H1 (cell line): ENCODE data around the gene DNAI1. TPM values are rescaled to one million over a fixed set of nuclear protein-coding genes. Genes with fewer than 3 reads are reported as not detected.

ENCODE experiments used
- CTCF ChIA-PET: fragments of 300-600 bp; sonication (Branson Sonifier 250); formaldehyde crosslinking; loops from one replicate; lab custom pipeline; 2021; ENCODE audit not compliant: partially characterized antibody; lab: Charles Lee
- POLR2A ChIA-PET: fragments of 300-600 bp; sonication (Branson Sonifier 250); formaldehyde crosslinking; loops from one replicate; lab custom pipeline; 2021; ENCODE audit warnings: inconsistent platforms; ENCODE audit not compliant: partially characterized antibody; lab: Charles Lee
- DNase-seq, 2 experiments: peaks; one replicate each; pipeline versions ENCODE4 v3.0.0 to v3.0.0-alpha.2; 2010 to 2022; ENCODE audit warnings: low spot score in 2 of 2, low read depth in 1 of 2, mixed read lengths in 1 of 2
- FAIRE-seq: peaks from 2 replicates; lab custom pipeline; 2011; peaks lifted over from hg19 to GRCh38; lab: Jason Lieb, UNC
- H2AFZ ChIP-seq: 2 replicates; pipeline ENCODE4 v1.8.1; 2012; ENCODE audit warnings: low read length, inconsistent platforms
- H2AK5ac ChIP-seq: 2 replicates; pipeline ENCODE4 v1.6.1; 2013; ENCODE audit warnings: low read depth, low read length
- H2BK120ac ChIP-seq: replicated peaks from 2 replicates; pipeline ENCODE3; 2013; ENCODE audit warnings: low read depth, low read length, inconsistent platforms
- H2BK12ac ChIP-seq: 2 replicates; pipeline ENCODE4 v1.6.1; 2013; ENCODE audit warnings: low read depth, low read length
- H2BK15ac ChIP-seq: 2 replicates; pipeline ENCODE4 v1.6.1; 2013; ENCODE audit warnings: low read length
- H2BK20ac ChIP-seq: 2 replicates; pipeline ENCODE4 v1.6.1; 2013; ENCODE audit warnings: low read length
- H2BK5ac ChIP-seq: 2 replicates; pipeline ENCODE4 v1.6.1; 2013; ENCODE audit warnings: low read depth, low read length
- H3K14ac ChIP-seq: 2 replicates; pipeline ENCODE4 v1.6.1; 2013; ENCODE audit warnings: inconsistent platforms; ENCODE audit not compliant: insufficient read length
- H3K18ac ChIP-seq: 2 replicates; pipeline ENCODE4 v1.6.1; 2013; ENCODE audit warnings: low read length; ENCODE audit errors: extremely low read depth
- H3K23ac ChIP-seq: 2 replicates; pipeline ENCODE4 v1.6.1; 2013; ENCODE audit warnings: inconsistent platforms; ENCODE audit not compliant: insufficient read length
- H3K23me2 ChIP-seq: 2 replicates; pipeline ENCODE4 v1.6.1; 2013; ENCODE audit warnings: low read depth, low read length
- H3K27ac ChIP-seq: 2 replicates; pipeline ENCODE4 v1.6.1; 2011; ENCODE audit warnings: low read depth, low read length, inconsistent platforms
- H3K27me3 ChIP-seq, 4 experiments: replicated peaks in 1 of 4; 1 replicate in 1 of 4; 2 replicates in 3 of 4; pipeline versions ENCODE4 v1.6.1 to v1.8.1; 2011 to 2013; ENCODE audit warnings: low read length in 3 of 4, mild to moderate bottlenecking in 3 of 4, inconsistent platforms in 2 of 4, mixed read lengths in 2 of 4, moderate library complexity in 1 of 4; ENCODE audit not compliant: control insufficient read depth in 3 of 4, insufficient read depth in 3 of 4; ENCODE audit errors: extremely low read depth in 1 of 4
- H3K36me3 ChIP-seq, 4 experiments: 2 replicates each; pipeline versions ENCODE4 v1.6.1 to v1.8.1; 2011 to 2013; ENCODE audit warnings: mild to moderate bottlenecking in 4 of 4, low read length in 3 of 4, moderate library complexity in 2 of 4, control low read depth in 1 of 4, inconsistent platforms in 1 of 4; ENCODE audit not compliant: insufficient read depth in 4 of 4, control insufficient read depth in 2 of 4
- H3K4ac ChIP-seq: replicated peaks from 2 replicates; pipeline ENCODE3; 2013; ENCODE audit warnings: low read length, low read depth, mixed read lengths, inconsistent platforms; ENCODE audit not compliant: insufficient read length
- H3K4me1 ChIP-seq, 4 experiments: replicated peaks in 1 of 4; 1 replicate in 1 of 4; 2 replicates in 3 of 4; pipeline versions ENCODE4 v1.6.1 to v1.8.1; 2011 to 2013; ENCODE audit warnings: low read length in 3 of 4, inconsistent platforms in 2 of 4, mixed read lengths in 1 of 4; ENCODE audit not compliant: insufficient read depth in 4 of 4, control insufficient read depth in 3 of 4
- H3K4me2 ChIP-seq, 2 experiments: 2 replicates each; pipeline versions ENCODE4 v1.6.1 to v1.8.1; 2011 to 2013; ENCODE audit warnings: low read depth in 2 of 2, low read length in 2 of 2, control low read depth in 1 of 2, inconsistent platforms in 1 of 2, mild to moderate bottlenecking in 1 of 2; ENCODE audit not compliant: insufficient read depth in 1 of 2
- H3K4me3 ChIP-seq, 4 experiments: fragments of 200-600, 300-600 bp in 1 of 4; sonication (generic), shearing (Covaris generic), sonication (Bioruptor Twin) in 1 of 4; 2 replicates each; pipeline versions ENCODE4 v1.5.1 to v1.8.1; 2011 to 2016; ENCODE audit warnings: low read length in 4 of 4, low read depth in 3 of 4, control low read depth in 2 of 4, inconsistent platforms in 2 of 4, mild to moderate bottlenecking in 2 of 4, mixed read lengths in 1 of 4, moderate library complexity in 1 of 4; ENCODE audit not compliant: insufficient read depth in 2 of 4; ENCODE audit errors: extremely low read depth in 1 of 4
- H3K56ac ChIP-seq: replicated peaks from 2 replicates; pipeline ENCODE3; 2013; ENCODE audit warnings: low read depth, mild to moderate bottlenecking, mixed read lengths, low read length, inconsistent platforms; ENCODE audit not compliant: insufficient read length
- H3K79me1 ChIP-seq: 2 replicates; pipeline ENCODE4 v1.6.1; 2013; ENCODE audit warnings: low read depth, low read length, control low read depth
- H3K79me2 ChIP-seq, 2 experiments: 2 replicates each; pipeline versions ENCODE4 v1.6.1 to v1.8.1; 2012 to 2013; ENCODE audit warnings: low read length in 2 of 2, mild to moderate bottlenecking in 2 of 2, inconsistent platforms in 1 of 2; ENCODE audit not compliant: insufficient read depth in 2 of 2, control insufficient read depth in 1 of 2
- H3K9ac ChIP-seq, 4 experiments: replicated peaks in 1 of 4; 1 replicate in 1 of 4; 2 replicates in 3 of 4; pipeline versions ENCODE4 v1.6.1 to v1.8.1; 2011 to 2013; ENCODE audit warnings: low read depth in 3 of 4, low read length in 3 of 4, control low read depth in 2 of 4, mild to moderate bottlenecking in 2 of 4, moderate library complexity in 2 of 4, inconsistent platforms in 1 of 4; ENCODE audit errors: extremely low read depth in 1 of 4
- H3K9me3 ChIP-seq, 2 experiments: 2 replicates each; pipeline versions ENCODE4 v1.6.1 to v1.8.1; 2012 to 2013; ENCODE audit warnings: mild to moderate bottlenecking in 2 of 2, moderate library complexity in 2 of 2, control low read depth in 1 of 2, inconsistent platforms in 1 of 2, low read depth in 1 of 2, low read length in 1 of 2, mixed read lengths in 1 of 2; ENCODE audit not compliant: insufficient read depth in 2 of 2
- H4K20me1 ChIP-seq, 2 experiments: replicated peaks in 1 of 2; 2 replicates each; pipeline versions ENCODE3 to v1.8.1; 2011 to 2013; ENCODE audit warnings: inconsistent platforms in 2 of 2, low read length in 2 of 2, mild to moderate bottlenecking in 1 of 2; ENCODE audit not compliant: insufficient read depth in 2 of 2, control insufficient read depth in 1 of 2
- H4K5ac ChIP-seq: 2 replicates; pipeline ENCODE4 v1.6.1; 2013; ENCODE audit warnings: low read length, low read depth, mixed read lengths, inconsistent platforms; ENCODE audit not compliant: insufficient read length
- H4K8ac ChIP-seq: 2 replicates; pipeline ENCODE4 v1.8.0; 2013; ENCODE audit warnings: mild to moderate bottlenecking, moderate library complexity, low read length, inconsistent platforms; ENCODE audit not compliant: insufficient read depth; ENCODE audit errors: extremely low read depth
- H4K91ac ChIP-seq: replicated peaks from 2 replicates; pipeline ENCODE3; 2013; ENCODE audit warnings: low read length, mixed read lengths, inconsistent platforms; ENCODE audit not compliant: insufficient read length
- BACH1 ChIP-seq: IDR thresholded peaks from 2 replicates; pipeline ENCODE4 v1.6.1; 2012; ENCODE audit warnings: low read length, improper control_type of control experiment
- CBX8 ChIP-seq: fragments of 300-800, 300-1000 bp; sonication (generic); IDR thresholded peaks from 2 replicates; pipeline ENCODE4 v1.7.1; 2016; ENCODE audit warnings: low read depth, low read length, borderline replicate concordance
- CTBP2 ChIP-seq: IDR thresholded peaks from 2 replicates; pipeline ENCODE4 v1.7.0; 2011; ENCODE audit warnings: borderline replicate concordance, mild to moderate bottlenecking, moderate library complexity, mixed read lengths, low read length; ENCODE audit not compliant: insufficient read depth, insufficient read length
- EP300 ChIP-seq, 2 experiments: IDR thresholded peaks; 1 replicate in 1 of 2; 2 replicates in 1 of 2; pipeline ENCODE4 v1.6.1; 2011 to 2012; ENCODE audit warnings: low read depth in 2 of 2, low read length in 2 of 2, mild to moderate bottlenecking in 2 of 2, borderline replicate concordance in 1 of 2, inconsistent platforms in 1 of 2, moderate library complexity in 1 of 2
- EZH2 ChIP-seq: fragments of 200-600 bp; sonication (generic); IDR thresholded peaks from 2 replicates; pipeline ENCODE4 v1.7.1; 2012; ENCODE audit warnings: low read depth, mild to moderate bottlenecking, moderate library complexity, low read length, inconsistent platforms; ENCODE audit not compliant: severe bottlenecking
- GABPA ChIP-seq: IDR thresholded peaks from 2 replicates; pipeline ENCODE4 v1.6.1; 2011; ENCODE audit warnings: mild to moderate bottlenecking, low read length, moderate library complexity, borderline replicate concordance; ENCODE audit not compliant: insufficient read depth
- PHF8 ChIP-seq: fragments of 200-600 bp; sonication (generic); conservative IDR thresholded peaks from 2 replicates; pipeline ENCODE4 v1.7.1; 2012; ENCODE audit warnings: low read depth, mild to moderate bottlenecking, inconsistent platforms, low read length, moderate library complexity
- RAD21 ChIP-seq, 2 experiments: IDR thresholded peaks in 1 of 2; conservative IDR thresholded peaks in 1 of 2; 2 replicates each; pipeline ENCODE4 v1.6.1; 2011; ENCODE audit warnings: low read depth in 2 of 2, low read length in 2 of 2, improper control_type of control experiment in 1 of 2, inconsistent platforms in 1 of 2, mild to moderate bottlenecking in 1 of 2, moderate library complexity in 1 of 2
- RBBP5 ChIP-seq: IDR thresholded peaks from 2 replicates; pipeline ENCODE4 v1.7.1; 2012; ENCODE audit warnings: low read depth, mild to moderate bottlenecking, inconsistent platforms, low read length, moderate library complexity, borderline replicate concordance
- SAP30 ChIP-seq: fragments of 300-600 bp; sonication (generic); IDR thresholded peaks from 2 replicates; pipeline ENCODE4 v1.7.1; 2012; ENCODE audit warnings: low read length, moderate library complexity, mild to moderate bottlenecking, inconsistent platforms; ENCODE audit not compliant: insufficient read depth, insufficient replicate concordance
- SIX5 ChIP-seq: IDR thresholded peaks from 2 replicates; pipeline ENCODE4 v1.6.1; 2011; ENCODE audit warnings: mild to moderate bottlenecking, low read depth, low read length
- TEAD4 ChIP-seq: IDR thresholded peaks from 2 replicates; pipeline ENCODE4 v1.6.1; 2012; ENCODE audit warnings: low read depth, low read length, inconsistent platforms, mixed read lengths
- YY1 ChIP-seq: IDR thresholded peaks from 2 replicates; pipeline ENCODE4 v1.6.1; 2011; ENCODE audit warnings: low read depth, mild to moderate bottlenecking, low read length
- WGBS, 2 experiments: shearing (Covaris generic) in 1 of 2; methylation state at CpG; one replicate each; pipeline versions ENCODE4 v1.1.6 to v1.1.7; 2013 to 2015; ENCODE audit warnings: low lambda C conversion rate in 2 of 2, mixed read lengths in 2 of 2, inconsistent platforms in 1 of 2, low coverage in 1 of 2, missing lambda C conversion rate in 1 of 2; ENCODE audit not compliant: insufficient replicate concordance in 2 of 2, insufficient coverage in 1 of 2, insufficient read length in 1 of 2; ENCODE audit errors: extremely low coverage in 1 of 2, missing lambda C conversion rate in 1 of 2; 5-methylcytosine and 5-hydroxymethylcytosine counted together
- polyA plus RNA-seq, 7 experiments: library from polyadenylated mRNA; depleted of rRNA in 3 of 7; stranded (reverse) in 5 of 7; unstranded in 2 of 7; fragments of >200 nt in 5 of 7; fragments of 200-250 nt in 2 of 7; gene quantifications; 1 replicate in 5 of 7; 2 replicates in 1 of 7; 4 replicates in 1 of 7; pipeline versions ENCODE4 v1.2.1 to v1.2.3, GENCODE V29; 2011 to 2013; ENCODE audit warnings: missing spikeins in 2 of 7, mixed read lengths in 2 of 7
- total RNA-seq: library from RNA; stranded (reverse); fragmentation: NEBNext Ultra II Directional; extraction: Animal tissue kit (Norgen Biotek cat#: 25700); gene quantifications from 2 replicates; pipeline ENCODE4 v1.2.1, GENCODE V29; 2021

DNAI1 gene
- total and polyA plus RNA-seq, 2 of the 8 experiments (the other 6 are each of a cell fraction or from before 2014, with no cell fraction given): 0.37 to 0.54 TPM

GRCh38 chr9:34446951-34447350 is 11.7 kb upstream of the DNAI1 start:
- no peak overlapping the region for H4K8ac ChIP-seq
- no peak overlapping the region for H2AK5ac ChIP-seq
- H2BK120ac ChIP-seq: no peak overlapping the region
- no peak overlapping the region for H2BK5ac ChIP-seq
- H3K4me1 ChIP-seq: peaks cover 2 to 7% (median 5%) of the 10 kb centered on the region in 4 experiments; a peak in 4 of 7 replicates
- no peaks in the 10 kb centered on the region; a peak in 1 of 4 replicates for H3K79me2 ChIP-seq
- H2BK20ac ChIP-seq: no peak overlapping the region
- H3K9me3 ChIP-seq: no peaks in the 10 kb centered on the region
- ChIA-PET POLR2A (interaction anchor here (1.1 to 1.5 kb wide), 2 partner anchors 11 to 100 kb away, joined by 3 to 6 read pairs; partner anchors contain the start of genes DNAI1 and FAM219A), CTCF (interaction anchor here (0.5 to 5.5 kb wide), 17 partner anchors 8 to 187 kb away, joined by 3 to 56 read pairs (median 4); no protein-coding TSS in a partner anchor)
- H3K18ac ChIP-seq: no peak overlapping the region
- H4K5ac ChIP-seq: no peak overlapping the region
- 81% methylated on average over 1 of the region's 1 CpG; no CpG with 5 or more reads in 1 of the 2 experiments for WGBS, 2 experiments
- H3K14ac ChIP-seq: no peak overlapping the region
- no peak overlapping the region for H3K4me3 ChIP-seq
- H3K9ac ChIP-seq: no peak overlapping the region
- no peak overlapping the region for H2BK15ac ChIP-seq
- no peak overlapping the region for H2AFZ ChIP-seq
- H4K20me1 ChIP-seq: no peaks in the 10 kb centered on the region
- no peaks in the 10 kb centered on the region for H3K23me2 ChIP-seq
- H3K27me3 ChIP-seq: no peaks in the 10 kb centered on the region
- no peak overlapping the region for H4K91ac ChIP-seq
- no peaks in the 10 kb centered on the region for H3K79me1 ChIP-seq
- no peaks in the 10 kb centered on the region for H3K36me3 ChIP-seq
- no peak for FAIRE-seq
- H3K23ac ChIP-seq: no peak overlapping the region
- no peak overlapping the region for H3K4me2 ChIP-seq
- no peak overlapping the region for H3K4ac ChIP-seq
- no peak overlapping the region for H2BK12ac ChIP-seq
- H3K27ac ChIP-seq: no peak overlapping the region
- H3K56ac ChIP-seq: no peak overlapping the region
- no peak for DNase-seq
- TF ChIP-seq RBBP5 (no peak), YY1 (no peak), CBX8 (no peak), EP300 (IDR thresholded peaks at IDR 0.05; ENCODE audit: borderline replicate concordance in 1 of 2, low read depth in 2 of 2, low read length in 2 of 2) (no peak), TEAD4 (no peak), GABPA (no peak), RAD21 (IDR thresholded peaks at IDR 0.05 in 1 of 2, conservative IDR thresholded peaks at IDR 0.05 in 1 of 2; ENCODE audit: low read depth in 2 of 2, low read length in 2 of 2) (no peak), SIX5 (no peak), EZH2 (no peak), PHF8 (no peak), CTBP2 (no peak), BACH1 (no peak), SAP30 (no peak)
